ENCODE results near the gene TMEM129. TPM values are rescaled to one million over a fixed set of nuclear protein-coding genes. Genes with fewer than 3 reads are reported as not detected.
"Not testable (repeated sequence)": the region's sequence is repeated elsewhere in the genome, so short reads cannot be mapped to it uniquely, and the experiment has no call there.

The TMEM129 gene
- total RNA-seq, 1 donor from 2014 or later: 192 TPM

DNA sequence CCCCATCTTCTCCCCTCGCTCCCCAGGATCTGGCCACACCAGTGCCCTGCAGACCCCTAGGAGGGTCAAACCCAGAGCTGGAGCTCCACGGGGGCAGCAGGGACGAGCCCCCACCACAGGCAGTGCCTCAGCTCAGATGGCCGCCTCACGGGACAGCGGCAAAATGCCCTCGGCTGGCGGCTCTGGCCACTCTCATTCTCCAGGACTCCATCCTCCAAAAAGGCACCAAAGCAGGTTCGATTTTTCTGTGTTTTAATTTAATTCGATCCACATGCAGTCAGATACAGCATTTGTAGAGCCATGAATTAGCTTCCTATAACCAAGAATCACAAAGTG, 45.4 kb downstream of the TMEM129 start:
- H3K27ac ChIP-seq: no peak overlapping the region
- TF ChIP-seq, protein P1, sequence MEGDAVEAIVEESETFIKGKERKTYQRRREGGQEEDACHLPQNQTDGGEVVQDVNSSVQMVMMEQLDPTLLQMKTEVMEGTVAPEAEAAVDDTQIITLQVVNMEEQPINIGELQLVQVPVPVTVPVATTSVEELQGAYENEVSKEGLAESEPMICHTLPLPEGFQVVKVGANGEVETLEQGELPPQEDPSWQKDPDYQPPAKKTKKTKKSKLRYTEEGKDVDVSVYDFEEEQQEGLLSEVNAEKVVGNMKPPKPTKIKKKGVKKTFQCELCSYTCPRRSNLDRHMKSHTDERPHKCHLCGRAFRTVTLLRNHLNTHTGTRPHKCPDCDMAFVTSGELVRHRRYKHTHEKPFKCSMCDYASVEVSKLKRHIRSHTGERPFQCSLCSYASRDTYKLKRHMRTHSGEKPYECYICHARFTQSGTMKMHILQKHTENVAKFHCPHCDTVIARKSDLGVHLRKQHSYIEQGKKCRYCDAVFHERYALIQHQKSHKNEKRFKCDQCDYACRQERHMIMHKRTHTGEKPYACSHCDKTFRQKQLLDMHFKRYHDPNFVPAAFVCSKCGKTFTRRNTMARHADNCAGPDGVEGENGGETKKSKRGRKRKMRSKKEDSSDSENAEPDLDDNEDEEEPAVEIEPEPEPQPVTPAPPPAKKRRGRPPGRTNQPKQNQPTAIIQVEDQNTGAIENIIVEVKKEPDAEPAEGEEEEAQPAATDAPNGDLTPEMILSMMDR (IDR thresholded peaks at IDR 0.05): no peak

DNA sequence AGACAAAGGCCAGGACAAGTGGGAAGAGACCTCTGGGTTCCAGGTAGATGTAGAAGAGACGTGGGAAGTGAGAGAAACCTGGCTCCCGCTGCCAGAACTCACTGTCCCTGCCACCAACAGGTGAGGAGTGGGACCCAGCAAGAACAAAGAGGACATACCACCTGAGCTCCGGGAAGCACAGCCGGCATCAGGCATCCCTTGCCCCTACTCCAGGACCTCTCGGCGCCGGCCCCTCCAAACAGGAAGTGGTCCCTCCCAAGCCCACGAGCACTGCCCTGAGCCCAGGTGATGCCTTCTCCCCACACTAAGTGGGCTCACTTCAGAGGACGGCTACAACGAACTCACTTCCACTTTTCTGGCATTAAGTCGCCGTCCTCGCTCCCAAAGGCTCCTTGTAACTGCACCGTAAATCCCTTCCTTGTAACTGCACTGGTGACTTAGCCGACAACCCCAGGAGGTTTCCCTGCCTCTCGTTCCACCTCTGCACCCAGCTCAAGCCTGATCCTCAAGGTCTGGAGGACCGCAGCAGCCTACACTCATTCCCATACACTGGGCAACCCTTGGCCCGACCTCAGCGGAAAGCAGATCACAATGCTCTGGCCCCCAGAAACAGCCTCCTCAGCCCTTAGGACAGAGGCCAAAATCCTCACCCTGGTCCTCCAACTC, 45.9 kb downstream of the TMEM129 start:
- no peak for DNase-seq (ENCODE audit: low spot score in 2 of 2)
- Histone ChIP-seq H3K4me1 (no peaks in the 10 kb centered on the region), H3K36me3 (no peaks in the 10 kb centered on the region), H3K9me3 (no peaks in the 10 kb centered on the region), H3K27me3 (no peaks in the 10 kb centered on the region), H3K4me3 (no peak overlapping the region), H3K27ac (no peak overlapping the region)
- TF ChIP-seq, protein P1 (IDR thresholded peaks at IDR 0.05): no peak
- intact Hi-C loops (cut with DNase I): no loop called here

More for the DNA sequence above, 45.4 kb downstream of the TMEM129 start:
- no peak for DNase-seq (ENCODE audit: low spot score in 2 of 2)
- Histone ChIP-seq H3K36me3 (no peaks in the 10 kb centered on the region), H3K9me3 (no peaks in the 10 kb centered on the region), H3K27me3 (no peaks in the 10 kb centered on the region), H3K4me3 (no peak overlapping the region), H3K4me1 (no peaks in the 10 kb centered on the region)
- intact Hi-C loops (cut with DNase I): no loop called here

DNA sequence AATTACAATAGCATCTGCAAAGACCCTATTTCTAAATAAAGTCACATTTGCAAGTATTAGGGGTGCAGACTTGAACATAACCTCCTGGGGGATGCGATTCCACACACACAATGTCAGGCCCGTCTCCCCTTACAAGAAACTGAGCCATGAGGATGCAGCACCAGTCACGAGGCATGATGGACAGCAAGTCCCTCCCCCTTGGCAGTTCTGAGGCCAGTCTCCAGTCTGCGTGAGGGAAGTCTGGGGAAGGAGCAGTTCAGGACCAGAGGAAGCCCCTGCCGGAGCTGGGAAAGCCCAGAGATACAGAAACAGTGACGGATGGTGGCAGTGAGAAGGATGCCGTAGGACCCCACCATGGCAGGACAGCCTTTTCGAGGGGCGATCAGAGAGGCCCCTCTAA, 46.4 kb downstream of the TMEM129 start:
- TF ChIP-seq, protein P1 (IDR thresholded peaks at IDR 0.05): no peak
- no peaks in the 10 kb centered on the region for H3K4me1 ChIP-seq
- DNase-seq (ENCODE audit: low spot score in 2 of 2): no peak
- intact Hi-C loops (cut with DNase I): no loop called here
- H3K27me3 ChIP-seq: no peaks in the 10 kb centered on the region
- H3K27ac ChIP-seq: no peak overlapping the region
- H3K4me3 ChIP-seq: no peak overlapping the region
- H3K36me3 ChIP-seq: no peaks in the 10 kb centered on the region
- H3K9me3 ChIP-seq: no peaks in the 10 kb centered on the region

DNA sequence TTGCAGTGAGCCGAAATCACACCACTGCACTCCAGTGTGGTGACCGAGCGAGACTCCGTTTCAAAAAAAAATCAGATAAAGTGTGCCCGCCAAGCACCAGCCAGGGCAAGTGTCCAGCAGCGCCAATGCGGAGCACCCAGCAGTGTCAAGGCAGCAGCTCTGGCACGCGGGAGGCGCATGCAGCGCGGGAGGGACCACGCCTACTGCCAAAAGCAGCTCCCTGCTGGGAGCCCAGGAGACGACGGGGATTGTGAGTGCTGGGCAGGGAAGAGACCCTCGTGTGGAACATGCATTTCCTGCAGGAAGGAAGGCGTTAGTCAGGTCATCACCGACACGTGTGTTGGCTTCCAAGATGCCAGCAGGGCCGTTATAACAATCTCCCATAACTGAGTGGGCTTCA, 47.5 kb downstream of the TMEM129 start:
- no peak for DNase-seq (ENCODE audit: low spot score in 2 of 2)
- intact Hi-C loops (cut with DNase I): no loop called here
- TF ChIP-seq, protein P1 (IDR thresholded peaks at IDR 0.05): no peak
- Histone ChIP-seq H3K27me3 (no peaks in the 10 kb centered on the region), H3K36me3 (no peaks in the 10 kb centered on the region), H3K27ac (no peak overlapping the region), H3K4me3 (no peak overlapping the region), H3K9me3 (no peaks in the 10 kb centered on the region), H3K4me1 (no peaks in the 10 kb centered on the region)

DNA sequence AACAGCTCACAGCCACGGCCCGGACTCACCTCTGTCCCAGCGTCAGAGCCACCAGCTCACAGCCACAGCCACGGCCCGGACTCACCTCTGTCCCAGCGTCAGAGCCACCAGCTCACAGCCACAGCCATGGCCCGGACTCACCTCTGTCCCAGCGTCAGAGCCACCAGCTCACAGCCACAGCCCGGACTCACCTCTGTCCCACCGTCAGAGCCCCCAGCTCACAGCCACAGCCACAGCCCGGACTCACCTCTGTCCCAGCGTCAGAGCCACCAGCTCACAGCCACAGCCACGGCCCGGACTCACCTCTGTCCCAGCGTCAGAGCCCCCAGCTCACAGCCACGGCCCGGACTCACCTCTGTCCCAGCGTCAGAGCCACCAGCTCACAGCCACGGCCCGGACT, 50.1 kb downstream of the TMEM129 start:
- H3K9me3 ChIP-seq; H3K4me1 ChIP-seq; H3K27me3 ChIP-seq; H3K36me3 ChIP-seq; H3K4me3 ChIP-seq; H3K27ac ChIP-seq; DNase-seq (ENCODE audit: low spot score in 2 of 2); intact Hi-C loops (cut with DNase I): not testable (repeated sequence)

DNA sequence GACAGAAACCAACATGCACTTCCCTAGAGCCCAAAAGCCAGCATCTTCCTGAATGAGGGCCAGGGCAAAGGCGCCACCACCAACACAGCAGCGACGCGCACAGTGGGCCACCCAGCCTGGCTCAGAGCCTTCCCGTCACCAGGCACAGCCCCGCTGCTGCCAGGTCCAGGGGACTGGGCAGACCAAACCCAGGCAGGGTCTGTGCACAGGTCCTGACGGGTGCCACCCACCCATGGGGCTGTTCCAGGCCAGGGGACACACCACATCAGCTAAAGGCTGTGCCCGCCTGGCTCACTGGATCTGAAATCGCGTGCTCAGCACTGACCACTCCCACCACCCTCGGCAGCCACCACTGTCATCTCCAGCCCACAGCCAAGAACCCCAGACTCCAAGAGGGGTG, 50.8 kb downstream of the TMEM129 start:
- Histone ChIP-seq H3K9me3 (no peaks in the 10 kb centered on the region), H3K4me1 (no peaks in the 10 kb centered on the region), H3K27ac (no peak overlapping the region), H3K4me3 (no peak overlapping the region), H3K27me3 (no peaks in the 10 kb centered on the region), H3K36me3 (no peaks in the 10 kb centered on the region)
- TF ChIP-seq, protein P1 (IDR thresholded peaks at IDR 0.05): no peak
- DNase-seq (ENCODE audit: low spot score in 2 of 2): no peak
- intact Hi-C loops (cut with DNase I): no loop called here
